A549 (cell line): ENCODE measurements around the gene EMX1.

ENCODE experiments used
- BHLHE40 ChIP-seq: IDR thresholded peaks from 2 replicates; pipeline ENCODE4 v1.6.1; 2012; ENCODE audit warnings: low read depth, low read length, inconsistent platforms
- CBX2 ChIP-seq: fragments of 200-600 bp; sonication (generic); IDR thresholded peaks from 2 replicates; pipeline ENCODE4 v1.6.1; 2016; ENCODE audit warnings: low read depth, mild to moderate bottlenecking, borderline replicate concordance
- CTCF ChIP-seq: fragments of >200 bp; sonication (Bioruptor Twin); formaldehyde crosslinking; IDR thresholded peaks from 3 replicates; pipeline ENCODE4 v1.5.1; 2016
- EP300 ChIP-seq, 2 experiments: fragments of >200 bp; sonication (Bioruptor Twin); formaldehyde crosslinking; IDR thresholded peaks; 2 replicates in 1 of 2; 3 replicates in 1 of 2; pipeline ENCODE4 v1.6.1; 2016 to 2017
- HMGXB4 ChIP-seq: fragments of 250-450 bp; sonication (Bioruptor Pico); IDR thresholded peaks from 2 replicates; pipeline ENCODE4 v1.5.0; 2021; ENCODE audit warnings: mild to moderate bottlenecking, moderate library complexity, borderline replicate concordance
- KDM1A ChIP-seq: fragments of 200-600 bp; sonication (generic); IDR thresholded peaks from 2 replicates; pipeline ENCODE4 v1.6.1; 2016; ENCODE audit warnings: low read depth, mild to moderate bottlenecking
- MAZ ChIP-seq: fragments of 150-350 bp; IDR thresholded peaks from 2 replicates; pipeline ENCODE4 v1.6.1; 2014; ENCODE audit warnings: antibody characterized with exemption, low read depth, low read length, borderline replicate concordance
- NFE2L2 ChIP-seq: fragments of 150-350 bp; conservative IDR thresholded peaks from 2 replicates; pipeline ENCODE4 v1.6.1; 2014; ENCODE audit warnings: low read length
- NR3C1 ChIP-seq: fragments of >200 bp; sonication (Bioruptor Twin); formaldehyde crosslinking; IDR thresholded peaks from 3 replicates; pipeline ENCODE4 v1.6.1; 2017
- POLR2A ChIP-seq: IDR thresholded peaks from 2 replicates; pipeline ENCODE4 v1.6.1; 2012; ENCODE audit warnings: mild to moderate bottlenecking, low read length
- SMC3 ChIP-seq: fragments of >200 bp; sonication (Bioruptor Twin); formaldehyde crosslinking; IDR thresholded peaks from 3 replicates; pipeline ENCODE4 v1.6.1; 2018; ENCODE audit warnings: inconsistent platforms
- USF2 ChIP-seq: fragments of 450-650 bp; IDR thresholded peaks from 2 replicates; pipeline ENCODE4 v1.6.1; 2014; ENCODE audit warnings: antibody characterized with exemption
- ZFP36 ChIP-seq: fragments of 450-650 bp; IDR thresholded peaks from 2 replicates; pipeline ENCODE4 v1.6.1; 2014; ENCODE audit warnings: borderline replicate concordance; ENCODE audit not compliant: partially characterized antibody

- TF ChIP-seq EP300 (IDR thresholded peaks at IDR 0.05) (no peak), CTCF (no peak), CBX2 (no peak), HMGXB4 (CRISPR knock-in tag) (no peak), KDM1A (no peak), SMC3 (no peak), USF2 (no peak), BHLHE40 (no peak), NR3C1 (no peak), MAZ (no peak), ZFP36 (no peak), POLR2A (no peak), NFE2L2 (no peak)
These were observed 7.3 kb downstream of the EMX1 start for GRCh38 chr2:72924353-72925240.
